Globus pallidus (tissue), 1 donor: ENCODE data around the gene OR2AG1.
A peak's percentile ranks its signal among the peaks of the same experiment; 100 is the strongest.
"Not testable (repeated sequence)": the region's sequence is repeated elsewhere in the genome, so short reads cannot be mapped to it uniquely, and the experiment has no call there.

Source experiments
- DNase-seq: peaks from one replicate; pipeline ENCODE4 v3.0.0-alpha.2; 2015; ENCODE audit warnings: low spot score

The OR2AG1 gene

DNA sequence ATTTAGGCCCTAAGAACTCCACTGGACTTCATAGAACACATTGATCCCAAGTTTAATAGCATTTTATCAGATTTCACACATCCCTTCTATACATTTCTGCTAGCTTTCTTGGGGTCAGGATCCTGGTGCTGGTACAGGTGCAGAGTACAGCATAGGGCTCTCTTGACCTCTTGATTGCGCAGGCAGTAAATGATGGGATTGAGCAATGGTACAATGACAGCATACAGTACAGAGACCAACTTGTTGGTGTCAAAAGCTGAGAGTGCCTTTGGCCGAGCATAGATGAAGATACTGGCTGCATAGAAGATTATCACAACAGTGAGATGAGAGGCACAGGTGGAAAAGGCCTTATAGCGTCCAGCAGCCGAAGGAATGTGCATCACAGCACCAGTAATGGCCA is 11.8 kb downstream of the OR2AG1 start:
- no peak for DNase-seq

DNA sequence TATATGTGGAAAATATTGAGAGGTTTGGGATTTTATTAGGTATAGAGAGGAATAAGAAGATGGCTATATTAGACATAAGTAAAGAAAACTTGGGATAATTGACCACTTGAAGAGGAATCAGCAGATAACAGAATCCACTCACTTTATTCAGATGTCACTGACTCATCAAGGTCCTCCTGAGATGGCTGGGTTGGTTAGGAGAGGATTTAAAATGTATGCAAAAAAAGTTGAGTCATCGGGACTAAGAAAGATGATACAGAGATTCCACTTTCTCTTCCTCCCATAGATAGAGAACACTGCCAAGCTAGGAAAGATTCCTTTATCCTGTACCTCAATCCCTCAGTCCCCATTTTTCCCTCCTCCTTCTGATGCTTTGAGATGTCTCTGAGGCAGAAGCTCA is 16.6 kb downstream of the OR2AG1 start, which contains the start of gene OR6A2:
OR6A2 (minus strand) TSS at position 288 of the 400 bp plus-strand sequence. CDS start 3,981 bp downstream, outside the sequence.
- DNase-seq: no peak

DNA sequence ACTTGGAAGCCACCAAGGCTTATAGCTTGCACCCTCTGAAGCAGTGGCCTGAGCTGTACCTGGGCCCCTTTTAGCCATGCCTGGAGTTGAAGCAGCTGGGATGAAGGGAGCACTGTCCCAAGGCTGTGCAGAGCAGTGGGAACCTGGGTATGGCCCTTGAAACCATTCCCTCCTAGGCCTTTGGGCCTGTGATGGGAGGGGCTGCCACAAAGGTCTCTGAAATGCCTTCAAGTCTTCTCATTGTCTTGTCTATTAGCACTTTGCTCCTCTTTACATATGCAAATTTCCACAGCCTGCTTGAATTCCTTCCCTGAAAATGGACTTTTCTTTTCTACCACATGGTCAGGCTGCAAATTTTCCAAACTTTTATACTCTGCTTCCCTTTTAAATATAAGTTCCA is 18.3 kb downstream of the OR2AG1 start:
- DNase-seq: not testable (repeated sequence)

DNA sequence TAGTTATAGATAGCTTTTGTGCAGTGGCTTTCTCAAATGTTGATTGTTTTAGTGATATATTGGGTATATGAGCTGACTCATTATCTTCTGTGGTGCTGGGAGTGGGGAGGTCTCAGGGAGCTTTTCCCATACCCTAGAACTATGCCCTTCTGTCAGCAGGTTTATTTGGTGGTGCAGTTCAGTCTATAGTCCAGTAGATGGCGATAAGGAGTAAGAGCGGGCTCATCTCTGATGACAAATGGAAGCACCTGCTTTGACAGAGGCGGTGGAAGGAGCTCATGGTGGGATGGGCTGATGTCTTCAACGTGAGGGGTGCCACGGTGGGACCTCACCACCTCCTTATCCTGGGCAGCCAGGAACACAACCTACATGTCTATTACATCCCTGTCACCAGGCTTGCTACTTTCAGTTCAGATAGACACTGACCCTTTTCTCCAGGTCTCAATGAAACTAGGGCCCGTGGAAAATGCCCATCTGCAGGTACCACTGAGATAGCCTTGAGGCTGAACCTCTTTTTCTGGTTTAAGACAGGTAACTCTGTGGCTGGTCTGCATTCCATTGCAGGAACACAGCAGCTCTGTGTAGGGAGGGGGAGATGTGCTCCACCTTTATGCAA is 29.7 kb downstream of the OR2AG1 start:
- DNase-seq: peak; percentile 11

DNA sequence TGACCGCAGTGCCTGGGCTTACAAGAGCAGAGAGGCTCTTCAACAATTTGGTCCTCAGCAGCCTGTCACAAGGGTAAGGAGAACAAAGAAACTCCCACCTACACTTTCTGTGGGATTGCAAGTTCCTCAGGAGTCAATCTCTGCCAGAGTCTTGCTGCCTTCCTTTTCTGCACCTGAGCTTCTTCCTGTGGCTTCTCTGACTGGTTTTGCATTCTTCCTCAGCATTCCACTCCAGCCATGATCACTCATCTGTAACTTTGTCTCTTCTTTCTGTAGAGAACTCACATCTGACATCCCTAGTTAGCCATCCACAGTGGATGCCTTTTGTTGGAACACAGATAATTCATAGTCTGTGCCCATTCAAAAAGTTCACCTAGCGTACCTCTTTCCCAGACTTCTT is 30.8 kb downstream of the OR2AG1 start:
- no peak for DNase-seq

DNA sequence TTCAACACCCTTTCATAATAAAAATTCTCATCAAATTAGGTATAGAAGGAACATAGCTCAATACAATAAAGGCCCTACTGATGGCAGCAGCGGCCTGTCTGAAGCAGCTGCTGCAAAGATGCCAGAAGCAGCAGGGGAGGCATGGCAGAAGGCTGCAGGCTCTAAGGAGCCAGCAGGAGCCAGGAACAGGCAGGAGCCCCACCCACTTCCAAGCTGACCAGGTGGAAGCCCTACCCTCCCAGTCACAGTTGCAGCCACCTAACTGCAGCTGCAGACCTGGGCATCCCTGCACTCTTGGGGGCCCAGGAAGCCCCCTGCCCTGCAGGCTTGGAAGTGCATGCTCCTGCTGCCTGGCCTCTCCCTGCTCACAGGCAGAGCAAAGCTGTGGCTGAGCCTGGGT is 34.9 kb downstream of the OR2AG1 start:
- no peak for DNase-seq

DNA sequence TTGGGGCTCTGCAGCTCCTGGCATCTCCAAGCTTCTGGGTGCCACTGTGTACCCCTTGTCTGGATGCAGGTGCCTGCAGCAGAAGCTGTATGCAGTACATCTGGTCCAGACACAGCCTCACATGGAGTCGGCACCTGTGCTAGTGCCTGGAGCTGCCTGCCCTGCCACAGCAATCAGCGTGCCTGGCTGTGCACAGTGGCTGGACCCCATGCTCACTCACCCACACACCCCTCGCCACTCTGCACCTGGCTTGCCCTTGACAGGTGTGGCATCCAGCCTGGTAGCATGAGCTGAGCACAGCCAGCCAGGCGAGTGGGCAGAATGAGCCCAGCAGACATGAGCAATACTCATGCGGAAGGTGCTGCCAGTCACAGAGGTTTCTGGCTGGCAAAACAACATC is 36.1 kb downstream of the OR2AG1 start:
- DNase-seq: no peak

DNA sequence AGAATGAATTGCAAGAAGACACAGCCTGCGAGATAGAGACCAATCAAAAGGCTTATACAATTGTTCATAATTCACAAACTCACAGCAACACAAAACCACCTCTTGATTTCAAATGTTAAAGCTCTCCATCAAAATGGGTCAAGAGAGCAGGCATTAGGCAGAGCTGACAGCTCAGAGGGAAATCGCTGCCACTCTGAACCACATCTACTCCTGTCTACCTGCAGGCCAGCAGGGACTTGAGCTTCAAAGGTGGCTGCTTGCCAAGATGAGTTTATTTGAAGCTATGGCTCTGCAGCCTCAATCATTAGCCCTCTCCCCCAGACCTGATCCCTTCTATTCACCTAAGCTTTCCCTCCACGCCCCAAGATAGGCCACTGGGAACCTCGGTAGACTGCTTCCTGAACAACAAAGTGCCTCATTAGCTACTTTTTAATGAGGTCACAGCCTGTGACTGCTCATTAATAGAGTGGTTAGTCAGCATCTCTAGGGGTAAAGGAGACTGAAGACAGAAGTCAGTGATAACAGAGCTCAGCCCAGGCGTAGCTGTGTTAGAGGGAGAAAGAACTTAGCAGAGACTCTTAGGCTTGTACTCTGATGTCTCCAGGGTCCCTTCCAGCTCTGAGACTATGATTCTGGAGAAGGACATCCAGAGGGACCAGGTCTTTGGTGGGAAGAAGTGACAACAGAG is 41.5 kb downstream of the OR2AG1 start:
- DNase-seq: no peak

DNA sequence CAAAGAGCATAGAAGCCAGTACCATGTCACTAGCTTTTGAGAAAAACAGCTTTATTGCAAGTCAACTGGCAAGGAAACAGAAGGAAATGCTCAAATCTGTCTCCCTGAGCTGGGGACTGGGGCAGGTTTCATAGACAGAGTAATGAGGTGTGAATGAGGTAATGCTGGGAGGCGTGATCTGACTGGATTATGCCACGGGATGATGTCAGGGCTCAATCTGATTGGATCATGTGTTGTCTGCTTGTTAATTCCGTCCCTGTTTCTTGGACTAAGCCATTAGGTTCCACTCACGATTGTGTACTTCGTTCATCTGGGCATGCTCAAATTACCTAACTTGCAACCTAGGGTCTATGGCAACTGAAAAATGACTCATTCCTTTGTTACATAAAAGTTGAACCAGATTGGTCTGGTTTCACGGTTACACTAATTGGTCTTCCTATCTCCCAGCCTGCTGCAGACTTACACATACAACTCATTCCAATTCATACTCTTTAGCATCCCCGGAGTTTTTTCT is 42.5 kb downstream of the OR2AG1 start:
- DNase-seq: no peak

DNA sequence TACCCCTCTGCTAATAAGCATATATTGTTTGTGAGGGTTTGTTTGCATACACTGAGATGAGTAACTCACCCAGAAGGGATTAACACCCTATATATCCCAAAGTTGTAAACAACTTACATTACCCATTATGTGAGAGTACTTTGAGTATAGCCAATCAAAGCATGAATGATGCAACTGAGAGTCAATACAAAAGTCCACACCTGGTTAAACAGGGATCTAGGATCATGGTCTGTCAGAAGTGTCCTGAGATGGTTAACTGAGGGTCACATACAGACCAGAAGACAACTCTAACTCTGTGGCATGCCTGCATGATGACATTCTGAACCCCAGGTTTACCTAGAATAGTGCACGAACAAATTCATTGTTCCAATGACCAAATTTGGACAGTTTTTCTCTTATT is 45.3 kb downstream of the OR2AG1 start:
- DNase-seq: no peak

DNA sequence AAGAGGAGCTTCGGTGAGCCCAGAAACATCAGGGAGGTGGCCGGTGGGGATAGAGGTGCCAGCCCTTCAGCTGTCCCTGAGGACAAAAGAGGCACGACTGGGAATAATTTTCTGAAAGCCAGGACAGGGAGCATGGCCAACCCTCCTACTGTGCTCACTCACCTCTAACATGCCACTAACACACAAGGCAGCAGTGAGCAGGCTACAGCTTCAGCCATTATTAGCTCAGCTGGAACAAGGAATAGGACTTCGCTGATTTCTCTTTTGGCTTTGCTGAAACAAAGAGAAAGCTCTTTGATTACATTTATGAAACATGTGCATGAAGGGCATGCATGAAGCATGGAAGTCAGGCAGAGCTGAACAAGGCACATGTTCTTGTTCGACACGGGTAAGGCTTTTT is 50.5 kb downstream of the OR2AG1 start:
- DNase-seq: no peak

DNA sequence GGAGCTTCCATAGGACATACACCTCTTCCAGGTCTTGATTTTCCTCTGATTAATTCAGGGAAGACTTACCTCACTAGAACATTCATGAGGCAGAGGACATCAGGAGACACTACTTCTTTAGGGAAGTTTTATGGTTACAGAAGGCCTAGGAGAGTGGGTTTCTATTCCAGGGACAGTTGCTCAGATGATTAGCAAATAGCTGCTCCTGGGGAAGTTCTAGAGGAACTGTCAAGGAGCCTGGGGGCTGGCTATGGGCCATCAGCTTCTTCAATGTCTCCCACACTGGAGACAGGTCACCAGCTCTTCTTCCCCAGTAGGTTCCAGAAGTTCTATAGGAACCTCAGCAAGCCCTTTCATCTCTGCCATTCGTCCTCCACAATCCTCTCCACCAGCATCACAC is 51.2 kb downstream of the OR2AG1 start:
- no peak for DNase-seq
